ENCODE data around the gene OR5D16. TPM values are rescaled to one million over a fixed set of nuclear protein-coding genes. Genes with fewer than 3 reads are reported as not detected.

The OR5D16 gene
- polyA plus RNA-seq, 1 donor (not counting 4 experiments of a cell fraction or from before 2014, with no cell fraction given): not detected

DNA sequence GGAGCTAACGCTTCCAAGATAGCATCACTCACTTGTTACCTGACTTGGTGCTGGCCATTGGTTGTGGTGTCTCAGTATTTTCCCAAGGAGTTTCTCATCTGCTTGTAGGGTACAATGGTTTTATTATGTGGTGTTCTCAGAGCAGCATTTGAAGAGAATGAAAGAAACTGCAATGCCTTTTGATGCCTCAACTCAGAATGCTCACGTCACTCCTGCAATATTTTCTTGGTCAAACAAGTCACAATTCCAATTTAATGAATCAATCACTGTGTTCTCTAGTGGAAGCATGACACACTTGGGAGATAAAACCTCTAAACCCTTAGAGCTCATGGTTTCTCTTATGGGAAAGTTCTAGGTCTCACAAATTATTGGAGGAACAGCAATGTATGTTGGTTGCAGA is 45.2 kb upstream of the OR5D16 start:
- H3K27ac ChIP-seq (ENCODE audit: control insufficient read depth, insufficient read depth, low read length): no peak overlapping the region
- dilution Hi-C loops (cut with MboI; ENCODE audit: extremely low pct_ligation_motif_present, low sequenced_read_pairs): no loop called here
- H3K36me3 ChIP-seq (ENCODE audit: control insufficient read depth in 2 of 2, extremely low read depth in 1 of 2, insufficient read depth in 2 of 2, low read length in 2 of 2): no peaks in the 10 kb centered on the region
- H2AFZ ChIP-seq (ENCODE audit: control insufficient read depth, low read length): no peak overlapping the region
- FAIRE-seq (no peak), DNase-seq (ENCODE audit: low read depth, low spot score) (no peak)
- H3K4me2 ChIP-seq (ENCODE audit: control insufficient read depth, extremely low read depth, insufficient read depth, low read depth, low read length): no peak overlapping the region
- H3K4me1 ChIP-seq (ENCODE audit: control insufficient read depth, extremely low read depth, insufficient read depth, low read length): no peaks in the 10 kb centered on the region
- no peaks in the 10 kb centered on the region for H3K27me3 ChIP-seq (ENCODE audit: control insufficient read depth, extremely low read depth, insufficient read depth, low read length)
- TF ChIP-seq, protein P1, sequence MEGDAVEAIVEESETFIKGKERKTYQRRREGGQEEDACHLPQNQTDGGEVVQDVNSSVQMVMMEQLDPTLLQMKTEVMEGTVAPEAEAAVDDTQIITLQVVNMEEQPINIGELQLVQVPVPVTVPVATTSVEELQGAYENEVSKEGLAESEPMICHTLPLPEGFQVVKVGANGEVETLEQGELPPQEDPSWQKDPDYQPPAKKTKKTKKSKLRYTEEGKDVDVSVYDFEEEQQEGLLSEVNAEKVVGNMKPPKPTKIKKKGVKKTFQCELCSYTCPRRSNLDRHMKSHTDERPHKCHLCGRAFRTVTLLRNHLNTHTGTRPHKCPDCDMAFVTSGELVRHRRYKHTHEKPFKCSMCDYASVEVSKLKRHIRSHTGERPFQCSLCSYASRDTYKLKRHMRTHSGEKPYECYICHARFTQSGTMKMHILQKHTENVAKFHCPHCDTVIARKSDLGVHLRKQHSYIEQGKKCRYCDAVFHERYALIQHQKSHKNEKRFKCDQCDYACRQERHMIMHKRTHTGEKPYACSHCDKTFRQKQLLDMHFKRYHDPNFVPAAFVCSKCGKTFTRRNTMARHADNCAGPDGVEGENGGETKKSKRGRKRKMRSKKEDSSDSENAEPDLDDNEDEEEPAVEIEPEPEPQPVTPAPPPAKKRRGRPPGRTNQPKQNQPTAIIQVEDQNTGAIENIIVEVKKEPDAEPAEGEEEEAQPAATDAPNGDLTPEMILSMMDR (optimal IDR thresholded peaks at IDR 0.05 in 1 of 3, IDR thresholded peaks at IDR 0.05 in 1 of 3, conservative IDR thresholded peaks at IDR 0.05 in 1 of 3; ENCODE audit: extremely low read depth in 1 of 3, insufficient read depth in 2 of 3, low read length in 3 of 3): no peak
- TF ChIP-seq EZH2 (IDR thresholded peaks at IDR 0.05; ENCODE audit: low read length): no peak
- no peaks in the 10 kb centered on the region for H3K9me1 ChIP-seq (ENCODE audit: control insufficient read depth, extremely low read depth, insufficient read depth, low read length)
- no peak overlapping the region for H3K9ac ChIP-seq (ENCODE audit: control insufficient read depth, extremely low read depth, insufficient read depth, low read length)
- H3K79me2 ChIP-seq (ENCODE audit: control insufficient read depth, insufficient read depth, low read length): no peaks in the 10 kb centered on the region
- no peak overlapping the region for H3K4me3 ChIP-seq (ENCODE audit: control insufficient read depth in 2 of 3, extremely low read depth in 1 of 3, insufficient read depth in 2 of 3, low read depth in 1 of 3, low read length in 3 of 3)
- peaks cover 2% of the 10 kb centered on the region for H3K9me3 ChIP-seq (ENCODE audit: control insufficient read depth, low read depth, low read length)
- no peaks in the 10 kb centered on the region for H4K20me1 ChIP-seq (ENCODE audit: control insufficient read depth, extremely low read depth, insufficient read depth, low read length)

DNA sequence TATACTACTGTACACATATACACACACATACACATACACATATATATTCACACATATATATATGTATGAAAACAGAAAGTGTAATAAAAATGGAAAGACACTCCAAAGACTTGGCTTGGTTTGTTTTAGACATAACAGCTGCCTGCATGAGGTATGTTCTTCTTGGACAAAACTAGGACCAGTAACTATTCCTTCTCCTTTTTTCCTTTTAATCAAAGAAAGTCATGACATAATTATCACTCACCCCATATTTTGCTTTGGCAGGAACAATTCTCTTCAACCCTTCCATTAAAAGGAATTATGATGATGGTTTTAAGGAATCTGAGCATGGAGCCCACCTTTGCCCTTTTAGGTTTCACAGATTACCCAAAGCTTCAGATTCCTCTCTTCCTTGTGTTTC is 43.3 kb upstream of the OR5D16 start, which contains the start of gene OR5D14:
Gene OR5D14 (plus strand): TSS at position 301 of the 400 bp plus-strand sequence. CDS start 0 bp downstream, at position 301.
- no peaks in the 10 kb centered on the region for H3K79me2 ChIP-seq (ENCODE audit: control insufficient read depth, insufficient read depth, low read length)
- H3K27me3 ChIP-seq (ENCODE audit: control insufficient read depth, extremely low read depth, insufficient read depth, low read length): no peaks in the 10 kb centered on the region
- H3K27ac ChIP-seq (ENCODE audit: control insufficient read depth, insufficient read depth, low read length): no peak within 1 kb of the TSS
- TF ChIP-seq EZH2 (IDR thresholded peaks at IDR 0.05; ENCODE audit: low read length): no peak
- TF ChIP-seq, protein P1 (optimal IDR thresholded peaks at IDR 0.05 in 1 of 3, IDR thresholded peaks at IDR 0.05 in 1 of 3, conservative IDR thresholded peaks at IDR 0.05 in 1 of 3; ENCODE audit: extremely low read depth in 1 of 3, insufficient read depth in 2 of 3, low read length in 3 of 3): no peak
- no peaks in the 10 kb centered on the region for H3K4me1 ChIP-seq (ENCODE audit: control insufficient read depth, extremely low read depth, insufficient read depth, low read length)
- no peaks in the 10 kb centered on the region for H3K9me1 ChIP-seq (ENCODE audit: control insufficient read depth, extremely low read depth, insufficient read depth, low read length)
- H3K36me3 ChIP-seq (ENCODE audit: control insufficient read depth in 2 of 2, extremely low read depth in 1 of 2, insufficient read depth in 2 of 2, low read length in 2 of 2): no peaks in the 10 kb centered on the region
- H4K20me1 ChIP-seq (ENCODE audit: control insufficient read depth, extremely low read depth, insufficient read depth, low read length): no peaks in the 10 kb centered on the region
- no peak within 1 kb of the TSS for H2AFZ ChIP-seq (ENCODE audit: control insufficient read depth, low read length)
- no peak for DNase-seq (ENCODE audit: low read depth, low spot score)
- dilution Hi-C loops (cut with MboI; ENCODE audit: extremely low pct_ligation_motif_present, low sequenced_read_pairs): no loop called here
- H3K4me3 ChIP-seq (ENCODE audit: control insufficient read depth in 2 of 3, extremely low read depth in 1 of 3, insufficient read depth in 2 of 3, low read depth in 1 of 3, low read length in 3 of 3): no peak within 1 kb of the TSS
- H3K9me3 ChIP-seq (ENCODE audit: control insufficient read depth, low read depth, low read length): peaks cover 2% of the 10 kb centered on the region
- no peak for FAIRE-seq
- H3K9ac ChIP-seq (ENCODE audit: control insufficient read depth, extremely low read depth, insufficient read depth, low read length): no peak within 1 kb of the TSS
- H3K4me2 ChIP-seq (ENCODE audit: control insufficient read depth, extremely low read depth, insufficient read depth, low read depth, low read length): no peak within 1 kb of the TSS
